Activated naive CD8-positive, alpha-beta T cell treated with anti-CD3 and anti-CD28 coated beads for 36 hours (primary cell): ENCODE measurements around the gene CBX1. TPM values are rescaled to one million over a fixed set of nuclear protein-coding genes. Genes with fewer than 3 reads are reported as not detected.
"Not testable (repeated sequence)": the region's sequence is repeated elsewhere in the genome, so short reads cannot be mapped to it uniquely, and the experiment has no call there.

Source experiments
- DNase-seq: peaks from one replicate; pipeline ENCODE4 v3.0.0; 2021
- H3K27ac Mint-ChIP-seq: one replicate; pipeline ENCODE4 v1.8.0; 2022; ENCODE audit warnings: mild to moderate bottlenecking, moderate library complexity, mixed read lengths
- H3K27me3 Mint-ChIP-seq: one replicate; pipeline ENCODE4 v1.8.0; 2022; ENCODE audit warnings: mild to moderate bottlenecking, mixed read lengths
- H3K36me3 Mint-ChIP-seq: one replicate; pipeline ENCODE4 v1.8.0; 2021; ENCODE audit warnings: mild to moderate bottlenecking, mixed read lengths
- H3K4me1 Mint-ChIP-seq: one replicate; pipeline ENCODE4 v1.8.0; 2021; ENCODE audit warnings: mixed read lengths
- H3K4me3 Mint-ChIP-seq: one replicate; pipeline ENCODE4 v1.8.0; 2022; ENCODE audit warnings: mild to moderate bottlenecking, moderate library complexity, mixed read lengths
- H3K9me3 Mint-ChIP-seq: one replicate; pipeline ENCODE4 v1.8.0; 2022; ENCODE audit warnings: mixed read lengths
- total RNA-seq, 2 experiments: library from RNA; stranded (reverse); gene quantifications; one replicate each; pipeline ENCODE4 v1.2.3, GENCODE V29; 2021

Gene CBX1
- total RNA-seq, 2 experiments from 2014 or later, result 60.3 to 60.5 TPM

DNA sequence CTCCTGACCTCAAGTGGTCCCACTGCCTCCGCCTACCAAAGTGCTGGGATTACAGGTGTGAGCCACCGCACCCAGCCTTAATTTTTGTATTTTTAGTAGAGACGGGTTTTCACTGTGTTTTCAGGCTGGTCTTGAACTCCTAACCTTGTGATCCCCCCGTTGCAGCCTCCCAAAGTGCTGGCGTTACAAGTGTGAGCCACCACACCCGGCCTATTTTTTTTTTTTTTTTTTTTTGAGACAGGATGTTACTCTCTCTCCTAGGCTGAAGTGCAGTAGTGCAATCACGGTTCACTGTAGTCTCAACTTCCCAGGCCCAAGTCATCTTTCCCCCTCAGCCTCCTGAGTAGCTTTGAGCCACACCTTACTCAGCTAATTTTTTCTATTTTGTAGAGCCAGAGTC lies 3.2 kb upstream of the CBX1 start:
- Mint-ChIP-seq H3K27ac (no peak overlapping the region), H3K36me3 (peaks cover 6% of the 10 kb centered on the region), H3K4me1 (peaks cover 31% of the 10 kb centered on the region), H3K9me3 (peaks cover 4% of the 10 kb centered on the region), H3K27me3 (no peaks in the 10 kb centered on the region), H3K4me3 (no peak overlapping the region)
- no peak for DNase-seq

DNA sequence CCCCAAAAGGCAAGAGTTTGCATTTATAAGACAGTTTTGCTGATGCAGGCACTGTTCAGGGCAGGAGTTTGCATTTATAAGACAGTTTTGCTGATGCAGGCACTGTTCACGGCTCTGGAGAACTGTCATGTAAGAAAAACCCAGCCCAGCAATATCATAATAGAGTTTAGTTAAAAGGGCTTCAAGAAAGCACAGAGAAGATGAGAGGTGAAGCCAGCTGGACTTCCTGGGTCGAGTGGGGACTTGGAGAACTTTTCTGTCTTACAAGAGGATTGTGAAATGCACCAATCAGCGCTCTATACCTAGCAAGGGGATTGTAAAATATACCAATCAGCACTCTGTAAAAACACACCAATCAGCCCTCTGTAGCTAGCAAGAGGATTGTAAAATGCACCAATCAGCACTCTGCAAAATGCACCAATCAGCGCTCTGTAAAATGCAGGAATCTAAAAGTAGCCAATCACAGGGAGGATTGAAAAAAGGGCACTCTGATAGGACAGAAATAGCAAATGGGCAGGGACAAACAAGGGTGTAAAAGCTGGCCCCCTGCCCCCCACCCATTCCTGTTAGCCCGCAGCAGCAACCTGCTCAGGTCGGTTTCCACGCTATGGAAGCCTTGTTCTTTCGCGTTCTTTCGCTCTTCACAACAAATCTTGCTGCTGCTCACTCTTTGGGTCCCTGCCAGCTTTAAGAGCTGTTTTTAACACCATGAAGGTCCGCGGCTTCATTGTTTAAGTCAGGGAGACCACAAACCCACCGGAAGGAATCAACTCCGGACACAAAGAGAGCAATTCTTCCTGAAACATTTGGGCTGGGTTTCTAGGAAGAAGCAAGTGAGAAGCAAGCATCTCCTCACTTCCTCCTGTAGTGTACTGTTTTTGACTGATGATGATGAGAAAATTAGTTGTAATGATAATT lies 1.8 kb upstream of the CBX1 start:
- DNase-seq, result peak; percentile 32
- Mint-ChIP-seq H3K4me1 (peaks cover 23% of the 10 kb centered on the region), H3K27ac (no peak overlapping the region), H3K9me3 (peaks cover 4% of the 10 kb centered on the region), H3K36me3 (peaks cover 6% of the 10 kb centered on the region), H3K4me3 (peak overlapping the region; percentile 52), H3K27me3 (no peaks in the 10 kb centered on the region)

DNA sequence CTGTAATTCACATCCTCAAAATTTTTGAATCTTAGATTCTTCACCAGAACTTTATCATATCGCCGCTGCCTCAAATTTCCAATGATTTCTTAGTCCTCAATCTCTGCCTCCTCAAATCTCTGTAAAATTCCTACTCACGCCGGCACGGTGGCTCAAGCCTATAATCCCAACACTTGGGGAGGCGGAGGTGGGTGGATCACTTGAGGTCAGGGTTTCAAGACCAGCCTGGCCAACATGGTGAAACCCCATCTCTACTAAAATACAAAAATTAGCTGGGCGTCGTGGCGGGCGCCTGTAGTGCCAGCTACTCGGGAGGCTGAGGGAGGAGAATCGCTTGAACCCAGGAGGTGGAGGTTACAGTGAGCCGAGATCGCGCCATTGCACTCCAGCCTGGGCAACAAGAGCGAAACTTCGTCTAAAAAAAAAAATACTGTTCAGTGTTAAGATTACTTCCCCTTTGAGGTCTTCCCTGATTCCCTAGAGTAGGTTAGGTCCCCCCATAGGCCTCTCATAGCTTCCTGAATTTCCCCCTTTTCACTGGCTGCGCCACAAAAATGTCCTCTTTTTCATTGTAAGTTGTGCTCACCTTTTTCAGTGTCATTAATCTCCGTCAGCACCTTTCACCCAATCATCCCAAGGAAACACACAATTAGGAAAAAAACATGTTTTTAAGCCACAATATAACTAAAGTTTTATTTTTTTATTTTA lies 919 bp upstream of the CBX1 start:
- DNase-seq, result no peak
- H3K4me3 Mint-ChIP-seq, result peak overlapping the region; percentile 68
- peaks cover 6% of the 10 kb centered on the region for H3K36me3 Mint-ChIP-seq
- H3K27me3 Mint-ChIP-seq, result no peaks in the 10 kb centered on the region
- no peak overlapping the region for H3K27ac Mint-ChIP-seq
- H3K4me1 Mint-ChIP-seq, result peaks cover 25% of the 10 kb centered on the region
- peaks cover 4% of the 10 kb centered on the region for H3K9me3 Mint-ChIP-seq

DNA sequence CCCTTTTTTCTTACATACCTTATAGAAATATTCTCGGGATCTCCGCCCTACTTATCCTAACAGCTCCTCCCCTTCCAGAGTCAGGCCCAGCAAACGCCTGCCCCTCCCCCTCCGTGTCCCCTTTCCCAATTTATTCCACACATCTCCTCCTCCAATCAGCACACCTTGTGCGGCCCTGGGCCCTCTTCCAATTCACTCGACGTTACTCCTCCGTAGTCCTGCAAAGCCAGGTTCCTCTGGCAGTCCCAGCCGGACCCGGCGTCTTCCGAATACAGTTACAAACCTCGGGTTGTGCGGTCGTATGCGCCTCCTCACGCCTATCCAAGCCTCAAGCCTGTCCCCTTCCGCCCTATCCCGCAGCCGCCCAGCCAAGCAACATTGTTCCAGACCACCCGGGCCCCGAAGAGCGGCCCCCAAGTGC lies 677 bp downstream of the CBX1 start:
- DNase-seq, result no peak
- Mint-ChIP-seq H3K27me3 (no peaks in the 10 kb centered on the region), H3K27ac (peak overlapping the region; percentile 90), H3K36me3 (peaks cover 6% of the 10 kb centered on the region), H3K4me3 (peak overlapping the region; percentile 100), H3K4me1 (peaks cover 31% of the 10 kb centered on the region), H3K9me3 (peaks cover 4% of the 10 kb centered on the region)

DNA sequence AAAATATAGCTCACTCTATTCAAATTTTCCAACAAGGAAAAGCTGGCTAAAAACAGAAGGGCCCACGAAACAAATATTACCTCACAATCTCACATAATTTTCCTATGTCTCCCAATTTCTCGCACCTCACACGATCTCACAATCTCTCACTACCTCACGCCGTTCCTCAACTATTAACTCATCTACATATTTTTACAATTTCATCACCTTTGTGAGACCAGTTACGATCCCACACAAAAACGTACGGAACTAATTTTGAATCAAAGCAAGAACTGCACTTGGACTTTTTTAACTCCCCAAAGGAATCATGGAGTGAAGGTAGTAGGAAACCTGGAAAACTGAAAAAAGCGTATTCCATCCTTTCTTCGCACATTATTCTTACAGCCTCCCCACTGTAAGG lies 1.1 kb downstream of the CBX1 start:
- Mint-ChIP-seq H3K9me3 (peaks cover 4% of the 10 kb centered on the region), H3K4me1 (peaks cover 34% of the 10 kb centered on the region), H3K27ac (no peak overlapping the region), H3K4me3 (peak overlapping the region; percentile 100), H3K27me3 (no peaks in the 10 kb centered on the region), H3K36me3 (peaks cover 6% of the 10 kb centered on the region)
- DNase-seq, result no peak

DNA sequence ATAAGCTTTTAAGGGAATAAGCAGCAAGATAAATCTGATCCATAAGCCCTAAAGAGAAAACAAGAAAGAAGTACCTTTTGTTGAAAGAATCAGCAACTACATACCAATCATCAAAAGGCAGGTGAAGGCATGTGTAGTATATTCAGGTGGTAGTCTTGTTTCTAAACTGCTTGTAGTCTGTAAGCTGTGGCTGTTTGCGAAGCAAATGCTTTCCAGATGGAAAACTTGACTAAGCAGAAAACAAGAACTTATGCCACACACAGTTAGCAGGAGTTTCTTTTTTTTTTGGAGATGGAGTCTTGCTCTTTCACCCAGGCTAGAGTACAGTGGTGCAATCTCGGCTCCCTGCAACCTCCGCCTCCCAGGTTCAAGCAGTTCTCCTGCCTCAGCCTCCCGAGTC lies 5.7 kb downstream of the CBX1 start:
- Mint-ChIP-seq H3K4me1 (peaks cover 20% of the 10 kb centered on the region), H3K27me3 (no peaks in the 10 kb centered on the region), H3K36me3 (peaks cover 6% of the 10 kb centered on the region), H3K4me3 (no peak overlapping the region), H3K9me3 (no peaks in the 10 kb centered on the region), H3K27ac (no peak overlapping the region)
- no peak for DNase-seq

DNA sequence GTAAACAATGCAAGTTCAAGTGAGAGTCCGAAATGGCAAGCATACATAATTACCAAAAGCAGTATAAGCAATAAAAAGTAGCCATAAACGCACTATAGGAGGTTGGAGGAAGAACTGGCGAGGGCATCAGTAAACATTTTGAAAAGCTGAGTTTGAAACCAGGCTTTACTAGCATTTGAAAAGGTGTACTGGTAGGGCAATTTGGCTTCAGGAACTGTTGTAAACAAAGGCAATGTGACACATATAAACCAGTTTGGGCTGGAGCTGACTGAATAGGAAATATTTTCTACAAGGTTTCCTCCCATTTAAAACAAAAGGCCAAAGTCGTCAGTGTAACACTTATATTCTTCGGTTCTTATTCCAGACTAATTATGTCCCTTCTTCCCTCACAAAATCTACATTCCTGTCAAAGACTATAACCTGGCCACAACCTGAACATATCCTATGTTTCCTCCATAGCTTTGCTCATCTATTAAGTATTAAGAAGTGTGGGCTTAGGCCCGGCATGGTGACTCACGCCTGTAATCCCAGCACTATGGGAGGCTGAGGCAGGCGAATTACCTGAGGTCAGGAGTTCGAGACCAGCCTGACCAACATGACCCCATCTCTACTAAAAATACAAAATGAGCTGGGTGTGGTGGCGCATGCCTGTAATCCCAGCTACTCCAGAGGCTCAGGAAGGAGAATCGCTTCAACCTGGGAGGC lies 7.8 kb downstream of the CBX1 start:
- Mint-ChIP-seq H3K36me3 (peaks cover 6% of the 10 kb centered on the region), H3K9me3 (no peaks in the 10 kb centered on the region), H3K4me3 (no peak overlapping the region), H3K27me3 (no peaks in the 10 kb centered on the region), H3K4me1 (peaks cover 13% of the 10 kb centered on the region), H3K27ac (no peak overlapping the region)
- no peak for DNase-seq

DNA sequence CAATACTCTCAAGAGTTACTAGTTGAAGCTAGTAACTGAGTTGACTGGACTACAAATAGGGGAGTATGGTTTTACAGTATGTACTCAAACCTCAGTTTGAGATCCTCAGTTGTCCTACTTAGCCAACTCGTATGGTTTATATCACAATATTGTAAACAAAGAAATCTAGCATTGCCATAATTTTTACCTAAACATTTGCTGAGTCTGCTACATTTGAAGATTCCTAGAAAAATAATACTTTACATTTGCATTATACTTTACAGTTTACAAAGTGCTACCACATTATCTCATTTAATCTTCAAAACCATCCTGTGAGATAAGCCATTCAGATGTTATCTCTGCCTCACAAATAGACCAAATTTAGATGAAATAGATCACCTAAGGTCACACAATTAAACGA lies 16.3 kb downstream of the CBX1 start:
- Mint-ChIP-seq H3K36me3 (no peaks in the 10 kb centered on the region), H3K4me1 (peaks cover 3% of the 10 kb centered on the region), H3K27ac (no peak overlapping the region), H3K27me3 (no peaks in the 10 kb centered on the region), H3K4me3 (no peak overlapping the region), H3K9me3 (no peaks in the 10 kb centered on the region)
- DNase-seq, result no peak

DNA sequence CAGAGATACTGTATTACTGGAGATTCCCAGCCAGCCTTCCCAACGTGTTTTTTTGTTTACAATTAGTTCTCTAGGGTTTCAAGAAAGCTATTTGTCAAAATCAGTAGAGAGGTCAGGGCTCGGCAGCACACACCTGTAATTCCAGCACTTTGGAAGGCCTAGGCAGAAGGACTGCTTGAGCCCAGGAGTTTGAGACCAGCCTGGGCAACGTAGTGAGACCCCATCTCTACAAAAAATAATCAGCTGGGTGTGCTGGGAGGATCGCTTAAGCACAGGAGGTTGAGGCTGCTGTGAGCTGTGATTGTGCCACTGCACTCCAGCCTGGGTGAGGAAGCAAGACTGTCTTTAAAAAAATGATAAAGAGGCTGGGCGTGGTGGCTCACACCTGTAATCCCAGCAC lies 19.4 kb downstream of the CBX1 start:
- no peak for DNase-seq
- no peaks in the 10 kb centered on the region for H3K36me3 Mint-ChIP-seq
- H3K27me3 Mint-ChIP-seq, result no peaks in the 10 kb centered on the region
- no peak overlapping the region for H3K27ac Mint-ChIP-seq
- peaks cover 3% of the 10 kb centered on the region for H3K4me1 Mint-ChIP-seq
- H3K9me3 Mint-ChIP-seq, result no peaks in the 10 kb centered on the region
- H3K4me3 Mint-ChIP-seq, result no peak overlapping the region

DNA sequence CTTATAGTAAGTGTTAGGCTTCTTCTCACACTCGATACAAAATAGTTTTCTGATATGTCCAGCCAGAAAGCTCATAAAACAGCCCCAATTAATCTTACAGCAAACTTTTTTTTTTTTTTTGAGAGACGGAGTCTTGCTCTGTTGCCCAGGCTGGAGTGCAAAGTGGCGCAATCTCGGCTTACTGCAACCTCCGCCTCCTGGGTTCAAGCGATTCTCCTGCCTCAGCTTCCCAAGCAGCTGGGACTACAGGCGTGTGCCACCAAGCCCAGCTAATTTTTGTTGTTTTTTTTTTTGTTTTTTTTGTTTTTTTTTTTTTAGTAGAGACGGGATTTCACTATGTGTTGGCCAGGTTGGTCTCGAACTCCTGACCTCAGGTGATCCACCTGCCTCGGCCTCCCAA lies 24.1 kb downstream of the CBX1 start:
- not testable (repeated sequence) for H3K4me3 Mint-ChIP-seq, H3K27me3 Mint-ChIP-seq, H3K36me3 Mint-ChIP-seq, H3K4me1 Mint-ChIP-seq, H3K27ac Mint-ChIP-seq, H3K9me3 Mint-ChIP-seq, DNase-seq

DNA sequence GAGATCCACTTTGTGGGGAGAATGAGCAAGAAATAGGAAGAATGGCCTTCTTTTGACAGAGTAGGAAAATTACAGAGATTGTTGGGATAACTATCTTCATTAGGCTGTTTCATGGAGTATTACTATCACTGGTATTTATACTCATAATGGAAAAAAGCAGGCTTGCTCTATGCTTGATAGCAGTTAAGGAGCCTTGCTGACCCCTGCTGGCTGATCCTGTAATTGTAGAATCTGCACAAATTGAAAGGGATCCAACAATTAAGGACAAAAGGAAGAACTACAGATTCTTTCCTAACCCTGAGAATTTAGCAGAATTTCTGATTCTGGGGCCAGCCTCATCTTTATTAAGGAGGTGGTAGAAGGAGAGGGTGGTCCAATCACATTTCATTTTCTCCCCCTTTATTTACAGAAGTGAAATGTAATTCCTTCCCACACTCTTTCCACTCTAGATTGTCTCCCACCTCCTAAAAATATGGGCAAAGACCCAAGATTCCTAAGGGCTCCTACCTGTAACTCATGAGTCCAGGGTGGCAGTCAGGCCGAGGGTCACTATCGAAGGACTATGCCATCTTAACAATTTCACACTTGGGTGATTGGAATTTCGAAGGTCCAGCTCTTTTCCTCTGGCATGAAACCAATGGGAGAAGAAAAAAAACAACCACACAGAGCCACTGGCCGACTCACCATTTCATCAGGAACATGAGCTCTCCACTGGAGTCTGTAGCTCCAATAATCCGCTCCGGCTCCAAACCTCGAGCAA lies 26.8 kb downstream of the CBX1 start:
- Mint-ChIP-seq H3K36me3 (peaks cover 3% of the 10 kb centered on the region), H3K27ac (no peak overlapping the region), H3K9me3 (no peaks in the 10 kb centered on the region), H3K4me3 (no peak overlapping the region), H3K4me1 (no peaks in the 10 kb centered on the region), H3K27me3 (no peaks in the 10 kb centered on the region)
- peak; percentile 62 for DNase-seq

DNA sequence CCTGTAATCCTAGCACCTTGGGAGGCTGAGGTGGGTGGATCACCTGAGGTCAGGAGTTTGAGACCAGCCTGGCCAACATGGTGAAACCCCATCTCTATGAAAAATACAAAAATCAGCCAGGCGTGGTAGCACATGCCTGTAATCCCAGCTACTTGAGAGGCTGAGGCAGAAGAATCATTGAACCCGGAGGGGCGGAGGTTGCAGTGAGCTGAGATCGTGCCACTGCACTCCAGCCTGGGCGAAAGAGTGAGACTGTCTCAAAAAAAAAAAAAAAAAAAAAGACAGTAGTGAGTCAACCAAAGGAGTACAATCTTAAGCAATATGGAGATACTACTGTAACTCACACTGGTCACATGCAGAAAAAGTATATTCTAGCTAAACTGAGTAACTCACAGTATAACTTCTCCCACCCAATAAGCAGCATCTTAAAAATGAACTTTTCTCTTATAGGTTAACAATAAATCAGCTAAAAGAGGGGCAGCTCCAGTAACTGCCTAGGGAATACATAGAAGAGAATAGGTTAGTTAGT lies 27.6 kb downstream of the CBX1 start:
- H3K27me3 Mint-ChIP-seq, H3K36me3 Mint-ChIP-seq, H3K27ac Mint-ChIP-seq, H3K9me3 Mint-ChIP-seq, DNase-seq, H3K4me3 Mint-ChIP-seq, H3K4me1 Mint-ChIP-seq: not testable (repeated sequence)

DNA sequence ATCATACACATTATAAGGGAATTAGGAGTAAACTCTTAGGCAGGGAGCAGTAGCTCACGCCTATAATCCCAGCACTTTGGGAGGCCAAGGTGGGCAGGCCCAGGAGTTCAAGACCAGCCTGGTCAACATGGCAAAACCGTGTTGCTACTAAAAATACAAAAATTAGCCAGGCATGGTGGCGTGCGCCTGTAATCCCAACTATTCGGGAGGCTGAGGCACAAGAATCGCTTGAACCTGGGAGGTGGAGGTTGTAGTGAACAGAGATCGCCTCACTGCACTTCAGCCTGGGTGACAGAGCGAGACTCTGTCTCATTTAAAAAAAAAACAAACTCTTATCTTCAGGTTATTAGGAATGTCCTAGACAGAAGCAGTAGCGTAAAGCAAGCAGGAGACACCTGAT lies 28.5 kb downstream of the CBX1 start:
- H3K9me3 Mint-ChIP-seq, H3K27me3 Mint-ChIP-seq, H3K4me3 Mint-ChIP-seq, H3K4me1 Mint-ChIP-seq, H3K36me3 Mint-ChIP-seq, H3K27ac Mint-ChIP-seq, DNase-seq: not testable (repeated sequence)

DNA sequence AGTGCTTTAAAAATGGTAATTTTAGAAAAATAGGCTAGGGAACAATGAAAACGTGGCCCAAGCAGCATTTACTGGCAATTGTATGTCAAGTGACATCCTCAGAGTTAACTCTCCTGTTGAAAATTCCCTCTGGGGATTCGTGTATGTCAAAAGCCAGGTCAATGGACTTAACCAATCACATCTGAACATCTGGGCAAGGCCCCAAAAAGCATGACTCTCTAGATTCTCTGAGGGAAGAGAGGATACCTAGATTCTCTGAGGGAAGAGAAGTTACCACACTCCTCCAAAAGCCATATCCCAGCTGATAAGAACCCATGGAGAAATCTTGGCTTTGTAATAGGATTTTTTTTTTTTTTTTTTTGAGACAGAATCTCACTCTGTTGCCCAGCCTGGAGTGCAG lies 29.6 kb downstream of the CBX1 start:
- Mint-ChIP-seq H3K4me1 (no peaks in the 10 kb centered on the region), H3K9me3 (no peaks in the 10 kb centered on the region), H3K36me3 (peaks cover 9% of the 10 kb centered on the region), H3K4me3 (no peak overlapping the region), H3K27ac (no peak overlapping the region), H3K27me3 (no peaks in the 10 kb centered on the region)
- DNase-seq, result no peak
